ENCODE data around the gene ECE1. TPM values are rescaled to one million over a fixed set of nuclear protein-coding genes. Genes with fewer than 3 reads are reported as not detected.
"Not testable (repeated sequence)": the region's sequence is repeated elsewhere in the genome, so short reads cannot be mapped to it uniquely, and the experiment has no call there.

ECE1 gene
- total RNA-seq, 1 donor from 2014 or later = 91.2 TPM

DNA sequence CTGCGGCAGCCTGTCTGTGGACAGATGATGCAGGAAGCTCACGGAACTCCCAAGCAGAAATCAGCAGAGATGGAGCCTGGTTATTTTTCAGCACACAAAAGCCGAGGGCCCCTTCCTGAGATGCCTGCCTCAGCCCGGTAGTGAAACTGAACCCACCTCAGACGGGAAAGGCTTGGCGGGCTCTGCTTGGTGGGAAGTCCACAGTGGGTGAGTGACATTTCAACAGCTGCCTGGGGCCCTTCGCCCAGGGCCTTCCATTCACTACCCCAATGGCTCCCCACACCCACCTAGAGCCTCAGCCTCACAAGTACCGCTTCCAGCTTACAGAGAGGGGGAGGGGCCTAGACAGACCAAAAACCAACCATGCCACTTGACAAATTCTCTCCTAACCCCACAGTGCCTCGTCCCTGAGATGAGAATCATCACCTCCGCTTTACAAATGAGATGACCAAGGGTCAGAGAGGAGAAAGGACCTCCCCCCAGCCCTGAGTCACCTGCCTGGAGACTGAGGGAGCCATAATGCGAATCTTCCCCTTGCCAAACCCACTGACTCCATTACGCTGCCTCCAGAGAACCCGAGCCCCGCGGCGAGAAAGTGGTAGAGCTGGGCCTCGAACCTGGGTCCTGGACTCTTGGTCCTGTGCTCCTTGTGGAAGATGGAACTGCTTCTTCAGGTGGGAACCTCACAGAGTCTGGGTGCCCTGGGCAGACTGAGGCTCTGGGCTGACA lies 3.4 kb upstream of the ECE1 start:
- intact Hi-C loops (cut with micrococcal nuclease) = loop anchor here (1.0 to 10.0 kb wide), 8 partner anchors 31 to 1109 kb away; partner anchors contain the start of genes DDOST, HP1BP3, PLA2G2C and UBXN10

DNA sequence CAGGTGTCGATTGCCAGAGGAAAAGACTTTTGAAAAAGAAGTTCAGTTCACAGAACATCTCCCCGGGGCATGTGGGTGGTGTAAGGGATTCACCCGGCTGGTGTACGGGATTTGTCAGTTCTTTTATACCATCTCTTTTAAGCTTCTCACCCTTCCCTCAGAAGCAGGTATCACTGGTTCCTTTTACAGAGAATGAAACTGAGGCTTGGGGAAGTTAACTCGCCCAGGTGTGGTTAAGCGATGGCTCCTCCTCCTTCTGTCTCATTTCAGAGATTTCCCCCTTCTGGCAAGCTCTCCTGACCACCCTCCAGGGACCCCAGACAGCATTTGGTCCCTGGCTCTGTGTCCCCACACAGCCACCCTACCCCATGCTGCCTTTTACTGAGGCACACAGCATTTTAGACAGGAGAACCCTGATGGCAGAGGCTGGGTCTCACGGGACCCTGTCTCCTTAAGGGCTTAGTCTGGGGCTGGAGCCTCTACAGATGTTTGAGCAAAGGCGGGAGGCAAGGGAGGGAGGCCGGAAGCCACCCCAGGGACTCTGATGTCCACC lies 2.8 kb upstream of the ECE1 start:
- intact Hi-C loops (cut with micrococcal nuclease) = loop anchor here (5.0 to 10.0 kb wide), 2 partner anchors 506 to 1108 kb away; partner anchors contain the start of genes HP1BP3, PLA2G2C and UBXN10

DNA sequence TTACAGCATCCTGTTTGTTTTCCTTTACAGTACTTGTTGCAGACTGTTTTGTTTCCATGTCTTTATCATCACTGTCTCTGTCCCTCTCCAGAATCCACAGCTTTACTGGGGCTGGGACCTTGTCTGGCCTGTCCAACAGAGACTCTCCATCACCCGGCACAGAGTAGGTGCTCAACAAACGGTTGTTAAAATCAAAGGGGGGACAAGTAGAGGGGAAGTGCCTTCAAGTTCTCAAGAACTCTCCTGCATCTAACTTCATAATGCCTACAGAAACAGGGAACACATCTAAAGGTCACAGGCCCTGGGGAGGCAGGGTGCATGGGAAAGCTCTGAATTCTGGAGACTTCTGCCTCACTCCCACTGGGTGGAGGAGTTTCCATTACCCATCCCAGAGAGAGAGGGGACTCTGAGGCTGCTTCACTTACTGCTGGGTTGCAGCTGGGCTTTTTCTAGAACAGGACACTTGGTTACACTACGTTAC lies 2.3 kb upstream of the ECE1 start:
- intact Hi-C loops (cut with micrococcal nuclease) = loop anchor here (5.0 to 10.0 kb wide), 2 partner anchors 505 to 1108 kb away; partner anchors contain the start of genes HP1BP3, PLA2G2C and UBXN10

DNA sequence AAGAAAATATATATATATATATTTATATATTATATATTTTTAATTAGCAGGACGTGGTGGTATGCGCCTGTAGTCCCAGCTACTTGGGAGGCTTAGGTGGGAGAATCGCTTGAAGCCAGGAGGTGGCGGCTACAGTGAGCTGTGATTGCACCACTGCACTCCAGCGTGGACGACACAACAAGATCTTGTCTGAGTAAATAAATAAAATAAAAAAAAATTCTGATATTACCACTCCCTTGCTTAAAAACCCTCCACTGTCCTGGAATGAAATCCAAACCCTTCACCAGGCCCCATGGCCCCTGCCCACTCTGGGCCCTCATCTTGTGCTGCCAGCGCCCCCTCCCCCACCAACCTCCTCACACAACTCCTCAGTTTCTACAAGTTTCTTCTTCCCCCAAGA lies 1.7 kb upstream of the ECE1 start:
- intact Hi-C loops (cut with micrococcal nuclease) = loop anchor here (5.0 to 10.0 kb wide), 2 partner anchors 505 to 1107 kb away; partner anchors contain the start of genes HP1BP3, PLA2G2C and UBXN10

DNA sequence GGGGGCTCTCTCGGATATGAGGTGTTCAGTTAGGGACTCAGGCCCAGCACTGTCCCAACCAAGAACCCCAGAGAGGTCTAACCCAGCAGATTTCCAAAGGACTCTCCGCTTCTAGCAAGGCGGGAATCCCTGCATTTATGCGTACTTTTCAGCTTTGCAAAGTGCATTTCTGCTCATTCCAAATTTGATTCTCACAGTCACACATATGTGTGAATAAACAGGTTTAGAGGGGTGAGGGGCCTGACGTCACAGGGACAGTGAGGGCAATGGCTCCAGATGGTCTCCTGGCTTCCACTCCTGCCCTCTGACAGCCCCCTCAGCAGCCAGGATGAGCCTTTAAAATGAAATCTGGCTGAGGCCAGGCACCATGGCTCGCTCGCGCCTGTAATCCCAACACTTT lies 921 bp upstream of the ECE1 start:
- intact Hi-C loops (cut with micrococcal nuclease) = loop anchor here (5.0 to 10.0 kb wide), 2 partner anchors 504 to 1106 kb away; partner anchors contain the start of genes HP1BP3, PLA2G2C and UBXN10

DNA sequence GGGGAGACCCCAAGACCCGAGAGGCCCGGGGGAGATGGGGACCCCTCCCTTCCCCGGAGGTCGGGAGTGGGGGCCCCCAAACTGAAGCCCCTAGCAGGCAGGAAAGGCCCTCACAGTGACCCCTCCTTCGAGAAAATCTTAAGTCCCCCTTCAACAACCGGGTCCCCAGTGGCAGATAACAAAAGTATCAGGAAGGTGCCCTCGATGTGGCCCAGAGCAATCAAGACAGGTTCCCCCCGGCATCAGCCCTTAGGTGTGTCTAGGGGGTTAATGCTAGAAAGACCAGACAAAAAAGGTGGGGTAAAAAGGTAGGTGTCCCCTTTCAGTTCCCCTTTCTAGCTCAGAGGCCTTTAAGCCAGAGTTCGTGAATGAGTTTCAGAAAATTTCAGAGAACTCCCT lies 282 bp upstream of the ECE1 start:
- intact Hi-C loops (cut with micrococcal nuclease) = loop anchor here (5.0 to 10.0 kb wide), 2 partner anchors 503 to 1106 kb away; partner anchors contain the start of genes HP1BP3, PLA2G2C and UBXN10

DNA sequence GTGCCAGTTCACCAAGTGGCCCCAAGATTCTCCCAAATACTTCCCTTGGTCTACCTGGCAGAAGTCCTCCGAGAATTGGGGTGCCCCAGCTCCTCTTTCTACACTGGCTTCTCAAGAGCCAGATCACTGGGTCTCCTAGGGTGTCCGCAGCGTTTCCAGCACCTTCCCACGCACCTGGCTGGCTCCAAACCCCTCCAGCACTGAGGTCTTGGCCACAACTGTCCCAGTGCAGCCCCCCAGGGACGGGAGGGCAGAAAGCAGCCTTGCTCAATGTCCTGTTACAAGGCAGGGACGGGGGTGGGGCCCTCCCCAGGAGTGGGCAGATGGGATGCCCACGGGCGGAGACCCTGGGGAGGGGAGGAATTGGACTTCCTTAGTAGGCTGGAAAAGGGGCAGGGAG lies 1.1 kb downstream of the ECE1 start:
- intact Hi-C loops (cut with micrococcal nuclease) = loop anchor here (1.0 kb wide), 1 partner anchor 9 kb away; no protein-coding TSS in a partner anchor

DNA sequence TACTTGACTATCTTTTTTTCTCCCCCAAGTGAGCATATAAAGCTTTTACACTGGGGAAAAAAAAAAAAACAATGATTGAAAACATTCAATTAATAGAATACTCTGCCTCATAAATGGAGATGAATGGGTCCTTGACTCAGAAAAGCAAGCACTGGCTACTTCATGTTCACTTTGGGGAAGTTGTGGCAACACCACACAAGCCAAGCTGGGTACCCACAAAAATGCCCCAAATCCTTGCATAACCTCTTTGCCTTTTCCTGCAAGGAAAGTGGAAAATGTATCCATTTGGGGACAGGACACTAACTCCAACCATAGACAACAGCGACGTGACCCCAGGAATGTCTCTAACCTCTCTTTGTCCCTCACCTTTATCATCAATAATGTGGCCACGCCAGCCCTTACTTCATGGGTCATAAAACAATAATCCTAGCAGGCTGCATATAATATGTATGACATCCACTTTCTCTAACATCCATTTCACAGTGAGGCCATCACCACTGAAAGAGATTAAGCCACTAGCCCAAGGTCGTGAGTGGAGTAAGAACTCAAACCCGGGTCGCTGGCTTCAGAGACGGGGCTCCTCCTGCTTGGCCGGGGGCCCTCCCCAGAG lies 2.3 kb downstream of the ECE1 start:
- intact Hi-C loops (cut with micrococcal nuclease) = no loop called here

DNA sequence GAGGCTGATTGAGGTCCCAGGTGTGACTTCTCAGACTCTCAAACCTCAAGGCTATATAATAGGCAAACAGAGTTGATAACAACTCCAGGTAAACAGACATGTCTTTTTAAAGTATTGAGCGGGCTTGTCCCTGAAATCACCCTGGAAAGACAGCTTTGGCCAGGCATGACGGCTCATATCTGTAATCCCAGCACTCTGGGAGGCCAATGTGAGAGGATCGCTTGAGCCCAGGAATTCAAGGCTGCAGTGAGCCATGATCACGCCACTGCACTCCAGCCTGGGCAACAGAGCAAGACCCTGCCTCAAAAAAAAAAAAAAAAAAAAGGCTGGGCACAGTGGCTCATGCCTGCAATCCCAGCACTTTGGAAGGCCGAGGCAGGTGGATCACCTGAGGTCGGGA lies 4.9 kb downstream of the ECE1 start:
- intact Hi-C loops (cut with micrococcal nuclease) = not testable (repeated sequence)

DNA sequence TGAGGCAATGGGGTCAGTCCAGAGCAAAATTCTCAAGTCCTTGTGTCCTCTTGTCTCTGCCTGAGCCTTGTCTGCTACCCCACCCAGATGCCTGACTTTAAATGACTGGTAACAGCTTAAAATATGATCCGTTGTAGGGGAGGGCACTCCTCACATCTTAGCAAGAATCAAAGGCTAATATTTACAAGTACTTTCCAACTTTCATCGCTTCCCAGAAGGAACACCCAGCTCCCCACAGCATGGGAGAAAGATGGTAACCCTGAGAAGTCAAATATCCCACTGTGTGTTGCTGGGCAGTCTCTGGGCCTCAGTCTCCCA lies 5.2 kb downstream of the ECE1 start:
- intact Hi-C loops (cut with micrococcal nuclease) = no loop called here

DNA sequence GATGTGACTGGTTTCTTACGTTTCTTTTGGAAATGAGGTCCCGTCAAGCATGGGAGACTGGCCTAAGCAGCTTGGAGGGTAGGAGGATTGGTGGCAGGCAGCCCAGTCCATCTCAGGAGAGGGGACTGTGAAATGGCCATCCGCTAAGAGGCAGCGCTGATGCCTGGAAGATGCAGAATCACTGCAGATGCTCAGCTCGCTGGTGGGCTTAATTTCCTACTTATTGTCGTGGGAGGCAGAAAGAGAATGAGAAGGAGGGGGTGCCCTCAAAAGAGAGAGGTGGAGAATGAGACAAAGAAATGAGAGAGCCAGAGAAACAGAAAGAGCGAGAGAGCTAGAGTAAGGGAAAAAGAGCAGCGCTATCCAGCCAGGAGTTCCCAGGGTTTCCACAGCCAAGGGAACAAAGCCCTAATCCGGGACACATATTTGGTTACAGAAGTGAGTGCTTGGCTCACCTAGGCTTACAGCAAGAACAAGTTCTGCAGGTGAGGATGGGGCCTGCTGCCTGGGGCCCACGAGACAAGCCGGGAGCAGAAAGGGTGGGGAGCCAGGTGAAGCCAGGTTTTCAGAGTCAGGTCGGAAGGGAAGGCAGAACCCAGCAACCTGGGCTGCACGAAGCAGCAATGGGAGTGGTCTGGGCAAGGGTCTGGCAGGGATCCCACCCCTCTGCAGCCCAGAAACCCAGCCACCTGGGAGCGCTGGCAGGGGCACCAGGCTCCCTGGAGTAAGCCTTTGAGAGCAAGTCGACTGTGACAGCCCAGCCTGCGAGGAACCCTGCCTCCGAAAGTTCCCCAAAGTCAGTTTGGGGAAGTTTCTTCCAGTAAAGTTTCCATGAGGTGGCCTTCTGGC lies 5.8 kb downstream of the ECE1 start:
- intact Hi-C loops (cut with micrococcal nuclease) = no loop called here

DNA sequence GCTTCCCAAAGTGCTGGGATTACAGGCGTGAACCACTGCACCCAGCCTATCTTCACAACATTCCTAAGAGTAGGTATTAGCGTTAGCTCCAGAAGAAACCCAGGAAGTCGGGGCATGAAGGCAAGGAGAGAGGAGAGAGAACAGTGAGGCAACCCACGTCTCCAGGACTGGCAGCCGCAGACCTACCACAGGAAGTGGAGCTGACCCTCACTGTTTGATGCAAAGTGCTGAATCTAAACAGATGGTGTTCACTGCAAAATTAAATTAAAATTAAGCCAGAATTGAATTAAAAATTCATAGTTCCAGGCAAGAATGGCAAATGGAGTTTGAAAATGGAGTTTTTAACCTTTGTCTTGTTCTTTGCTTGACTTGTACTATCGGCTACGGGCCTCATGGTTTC lies 6.7 kb downstream of the ECE1 start:
- intact Hi-C loops (cut with micrococcal nuclease) = no loop called here

DNA sequence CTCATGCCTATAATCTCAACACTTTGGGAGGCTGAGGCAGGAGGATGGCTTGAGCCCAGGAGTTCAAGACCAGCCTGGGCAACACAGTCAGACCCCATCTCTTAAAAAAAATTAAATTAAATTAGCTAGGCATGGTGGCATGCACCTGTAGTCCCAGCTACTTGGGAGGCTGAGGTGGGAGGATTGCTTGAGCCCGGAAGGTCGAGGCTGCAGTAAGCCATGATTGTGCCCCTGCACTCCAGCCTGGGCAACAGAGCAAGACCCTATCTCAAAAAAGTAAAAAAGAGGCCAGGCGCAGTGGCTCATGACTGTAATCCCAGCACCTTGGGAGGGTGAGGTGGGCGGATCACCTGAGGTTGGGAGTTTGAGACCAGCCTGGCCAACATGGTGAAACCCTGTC lies 8.2 kb downstream of the ECE1 start:
- intact Hi-C loops (cut with micrococcal nuclease) = not testable (repeated sequence)

DNA sequence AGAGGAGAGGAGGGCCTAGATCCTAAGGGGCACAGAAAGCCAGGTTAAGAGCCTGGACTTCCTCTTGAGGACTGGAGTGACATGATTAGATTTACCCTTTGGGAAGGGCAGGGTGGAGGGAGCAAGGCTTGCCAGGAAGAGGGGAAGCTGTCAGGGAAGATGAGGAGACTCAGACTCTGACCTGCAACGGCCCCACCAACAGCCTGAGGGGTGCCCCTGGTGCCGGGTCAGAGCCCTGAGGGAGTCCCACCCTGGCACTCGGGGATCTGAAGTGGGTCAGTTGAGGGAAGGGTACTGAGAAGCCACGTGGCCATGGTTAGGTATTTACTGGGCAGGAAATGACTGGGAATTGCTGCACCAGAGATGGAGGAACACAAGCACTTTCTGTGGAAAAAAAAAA lies 9.8 kb downstream of the ECE1 start:
- intact Hi-C loops (cut with micrococcal nuclease) = loop anchor here (1.0 kb wide), 1 partner anchor 9 kb away; no protein-coding TSS in a partner anchor

DNA sequence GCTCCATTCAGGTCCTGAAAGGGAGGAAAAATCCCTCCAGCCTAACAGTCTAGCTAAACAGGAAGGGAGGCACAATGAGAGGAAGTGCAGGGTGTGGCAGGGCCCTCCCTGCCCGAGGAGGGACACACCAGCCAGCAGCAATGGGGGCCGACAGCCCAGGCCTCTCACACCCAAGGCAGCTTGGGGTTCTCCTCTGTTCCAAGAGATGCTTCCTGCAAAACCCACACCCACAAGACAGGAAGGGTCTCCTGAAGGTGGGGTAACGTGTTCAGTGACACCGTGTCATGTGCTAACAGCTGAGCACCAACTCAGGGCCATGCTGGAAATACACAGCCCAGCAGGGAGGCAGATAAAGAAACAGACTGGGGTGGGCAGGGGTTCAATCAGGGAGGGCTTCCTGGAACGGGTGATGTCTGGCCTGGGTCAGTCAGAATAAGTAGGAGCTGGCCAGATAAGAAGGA lies 10.2 kb downstream of the ECE1 start:
- intact Hi-C loops (cut with micrococcal nuclease) = loop anchor here (1.0 kb wide), 1 partner anchor 9 kb away; no protein-coding TSS in a partner anchor

DNA sequence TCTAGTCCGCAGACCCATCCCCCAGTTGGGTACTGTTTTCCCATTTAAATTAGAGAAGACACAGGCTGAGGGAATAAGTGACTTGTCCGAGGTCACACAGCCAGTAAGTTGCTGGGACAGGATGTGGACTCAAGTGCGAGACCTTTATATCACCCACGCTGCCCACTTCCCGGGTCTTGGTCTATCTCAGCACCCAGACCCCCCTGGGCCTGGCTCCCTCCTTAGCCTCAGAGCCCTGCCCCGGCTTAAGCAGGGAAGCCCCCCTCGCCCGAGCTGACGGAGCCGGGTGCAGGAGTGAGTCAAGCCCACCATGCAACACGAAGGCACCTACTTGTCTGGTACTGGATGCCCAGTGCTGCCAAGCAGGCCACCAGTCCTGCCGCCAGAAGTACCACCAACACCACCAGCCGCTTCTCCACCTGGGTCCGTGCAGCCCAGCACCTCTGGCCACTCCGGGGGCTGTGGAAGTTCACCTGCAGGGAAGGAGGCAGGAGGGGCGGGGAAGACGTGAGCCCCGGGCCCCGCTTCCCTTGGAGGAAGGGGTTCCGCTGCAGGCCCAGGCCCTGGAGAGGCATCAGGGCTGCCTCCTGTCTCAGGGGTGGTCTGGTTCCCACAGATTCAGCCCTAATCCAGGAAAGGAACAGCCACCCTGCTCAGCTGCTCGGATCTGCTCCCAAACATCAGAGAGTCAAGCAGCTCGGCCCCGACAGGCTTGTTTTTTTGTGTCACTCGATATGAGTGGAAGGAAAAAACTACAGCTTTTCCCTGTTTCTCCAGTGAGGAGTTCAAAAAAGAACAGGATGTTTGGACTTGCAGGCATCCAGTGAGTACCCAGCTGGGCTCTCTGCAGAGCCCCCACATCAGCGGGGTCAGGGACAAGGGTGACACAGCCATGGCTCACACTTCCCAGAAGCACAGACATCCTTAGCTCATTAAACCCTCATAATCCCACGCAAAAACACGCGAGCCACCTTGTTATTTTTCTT lies 11.1 kb downstream of the ECE1 start:
- intact Hi-C loops (cut with micrococcal nuclease) = no loop called here

DNA sequence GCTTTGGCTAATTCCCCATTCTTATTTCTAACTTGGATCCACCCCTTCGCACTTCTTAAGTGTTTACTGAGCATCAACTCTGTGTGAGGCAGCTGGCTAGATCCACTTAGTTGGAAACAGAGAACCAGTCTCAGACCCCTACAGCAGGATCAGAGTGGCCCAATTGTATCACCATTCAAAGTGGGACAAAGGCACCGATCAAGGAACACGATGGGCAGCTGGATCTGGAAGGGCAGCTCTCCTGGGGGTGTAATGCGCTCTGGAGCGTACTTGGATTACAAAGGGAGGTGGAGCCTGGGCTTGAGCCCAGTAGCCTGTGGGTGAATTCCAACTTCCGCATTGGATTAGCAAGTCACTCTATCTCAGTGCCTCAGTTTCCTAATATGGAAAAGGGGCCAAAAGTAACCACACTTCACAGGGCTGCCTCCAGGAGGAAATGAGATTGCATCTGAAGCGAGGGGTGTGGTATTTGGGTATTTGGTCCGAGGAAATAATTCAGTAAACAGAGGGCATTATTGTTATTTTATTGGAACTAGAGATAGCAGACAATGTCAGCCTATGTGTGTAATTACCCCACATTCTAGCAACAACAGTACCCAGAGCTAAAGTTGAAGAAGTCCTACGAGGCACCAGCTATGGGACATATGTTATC lies 11.9 kb downstream of the ECE1 start:
- intact Hi-C loops (cut with micrococcal nuclease) = no loop called here

DNA sequence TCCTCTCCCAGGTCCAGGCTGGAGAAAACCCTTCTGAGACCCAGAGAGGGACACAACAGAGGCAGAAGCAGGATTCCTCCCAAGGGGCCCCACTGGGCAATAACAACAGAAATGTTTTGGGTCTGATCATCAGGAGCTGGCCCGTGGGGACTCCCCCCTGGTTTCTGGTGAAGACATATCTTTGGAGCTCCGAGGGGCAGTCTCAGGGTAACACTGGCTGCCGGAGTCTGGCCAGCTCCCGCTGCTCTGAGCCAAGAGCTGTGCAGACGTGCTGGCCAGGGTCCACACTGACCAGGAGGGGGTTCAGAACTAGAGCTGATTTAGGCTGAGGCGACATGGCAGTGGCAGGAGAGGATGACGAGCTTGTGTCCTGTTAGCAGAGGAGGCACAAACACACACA lies 13.1 kb downstream of the ECE1 start:
- intact Hi-C loops (cut with micrococcal nuclease) = no loop called here

DNA sequence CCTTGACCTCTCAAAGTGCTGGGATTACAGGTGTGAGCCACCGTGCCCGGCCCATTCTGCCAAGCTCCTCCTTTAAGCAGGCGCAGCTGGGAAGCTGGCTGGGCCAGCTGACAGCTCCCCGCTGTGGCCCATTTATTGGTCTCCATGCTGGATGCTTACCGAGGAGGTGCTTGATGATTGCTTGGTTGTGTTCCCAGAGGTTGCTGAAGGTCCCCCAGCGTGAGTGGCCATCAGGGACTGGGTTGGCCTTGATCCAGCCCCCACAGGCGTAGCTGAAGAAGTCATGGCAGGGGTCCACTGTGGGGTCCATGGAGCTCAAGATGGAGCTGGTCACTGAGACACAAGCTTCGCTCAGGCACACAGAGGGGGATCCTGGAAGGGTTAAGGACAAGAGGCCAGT lies 17.7 kb downstream of the ECE1 start:
- intact Hi-C loops (cut with micrococcal nuclease) = no loop called here
